Measurements from ENCODE around the gene IDH3A.

IDH3A gene

GRCh38 chr15:78154955-78155354, 5.8 kb downstream of the IDH3A start:
- no peak for TF ChIP-seq CTCF (conservative IDR thresholded peaks at IDR 0.05; ENCODE audit: low read depth, low read length)
- no peak for DNase-seq (ENCODE audit: low read depth)
- H3K4me3 ChIP-seq (ENCODE audit: low read depth, low read length) = no peak overlapping the region

- no peak for TF ChIP-seq CTCF (conservative IDR thresholded peaks at IDR 0.05; ENCODE audit: low read depth, low read length)
- peak; percentile 6 for DNase-seq (ENCODE audit: low read depth)
- H3K4me3 ChIP-seq (ENCODE audit: low read depth, low read length) = no peak overlapping the region
Observed at GRCh38 chr15:78155355-78155939, 6.3 kb downstream of the IDH3A start.

GRCh38 chr15:78156653-78157052, 7.5 kb downstream of the IDH3A start:
- H3K4me3 ChIP-seq (ENCODE audit: low read depth, low read length) = no peak overlapping the region
- DNase-seq (ENCODE audit: low read depth) = no peak
- TF ChIP-seq CTCF (conservative IDR thresholded peaks at IDR 0.05; ENCODE audit: low read depth, low read length) = no peak

- no peak for TF ChIP-seq CTCF (conservative IDR thresholded peaks at IDR 0.05; ENCODE audit: low read depth, low read length)
- DNase-seq (ENCODE audit: low read depth) = no peak
- H3K4me3 ChIP-seq (ENCODE audit: low read depth, low read length) = no peak overlapping the region
Observed at GRCh38 chr15:78157203-78157602, 8.0 kb downstream of the IDH3A start.

- H3K4me3 ChIP-seq (ENCODE audit: low read depth, low read length) = no peak overlapping the region
- no peak for DNase-seq (ENCODE audit: low read depth)
- TF ChIP-seq CTCF (conservative IDR thresholded peaks at IDR 0.05; ENCODE audit: low read depth, low read length) = no peak
Observed at GRCh38 chr15:78159395-78159794, 10.2 kb downstream of the IDH3A start.

GRCh38 chr15:78162038-78162437, 12.9 kb downstream of the IDH3A start:
- TF ChIP-seq CTCF (conservative IDR thresholded peaks at IDR 0.05; ENCODE audit: low read depth, low read length) = no peak
- no peak overlapping the region for H3K4me3 ChIP-seq (ENCODE audit: low read depth, low read length)
- DNase-seq (ENCODE audit: low read depth) = no peak

- TF ChIP-seq CTCF (conservative IDR thresholded peaks at IDR 0.05; ENCODE audit: low read depth, low read length) = no peak
- no peak for DNase-seq (ENCODE audit: low read depth)
Observed at GRCh38 chr15:78164010-78164409, 14.8 kb downstream of the IDH3A start.

More at GRCh38 chr15:78164010-78164409, 14.8 kb downstream of the IDH3A start:
- no peak overlapping the region for H3K4me3 ChIP-seq (ENCODE audit: low read depth, low read length)
